ENCODE results near the gene MAP3K14.

DNA sequence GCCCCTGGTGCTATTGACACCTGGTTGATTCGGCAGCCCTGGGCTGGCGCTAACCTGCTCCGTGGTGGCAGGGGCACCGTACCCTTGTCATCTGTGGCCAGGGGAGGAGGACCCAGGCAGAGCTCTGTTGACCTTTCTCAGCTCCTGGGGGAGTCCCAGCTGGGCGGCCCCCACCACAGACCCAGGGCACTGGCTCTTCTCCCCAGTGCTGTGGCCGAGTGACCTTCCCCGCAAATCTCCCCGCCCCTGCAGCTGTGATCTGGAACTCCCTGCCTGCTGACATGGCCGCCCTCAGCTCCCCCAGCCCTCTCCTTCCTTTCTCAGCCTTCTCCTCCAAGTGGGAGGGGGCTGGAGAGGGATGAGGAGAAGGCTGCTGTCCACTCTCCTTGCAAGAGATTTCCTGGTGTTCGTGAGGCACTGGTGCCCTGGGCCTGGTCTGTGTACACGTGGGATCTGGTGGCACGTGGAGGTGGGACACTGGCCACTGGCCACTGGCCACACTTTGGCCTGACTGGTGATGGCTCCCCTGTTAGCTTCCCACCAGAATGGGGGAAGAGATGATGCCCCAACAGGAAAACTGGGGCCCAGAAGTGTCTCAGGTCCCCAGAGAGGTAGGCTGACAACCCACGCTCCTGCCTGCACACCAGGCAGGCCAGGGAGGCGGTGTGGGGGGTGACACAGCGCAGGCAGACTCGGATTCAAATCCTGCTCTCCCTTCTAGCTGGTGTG lies 87.0 kb downstream of the MAP3K14 start:
- TF ChIP-seq, protein P1, sequence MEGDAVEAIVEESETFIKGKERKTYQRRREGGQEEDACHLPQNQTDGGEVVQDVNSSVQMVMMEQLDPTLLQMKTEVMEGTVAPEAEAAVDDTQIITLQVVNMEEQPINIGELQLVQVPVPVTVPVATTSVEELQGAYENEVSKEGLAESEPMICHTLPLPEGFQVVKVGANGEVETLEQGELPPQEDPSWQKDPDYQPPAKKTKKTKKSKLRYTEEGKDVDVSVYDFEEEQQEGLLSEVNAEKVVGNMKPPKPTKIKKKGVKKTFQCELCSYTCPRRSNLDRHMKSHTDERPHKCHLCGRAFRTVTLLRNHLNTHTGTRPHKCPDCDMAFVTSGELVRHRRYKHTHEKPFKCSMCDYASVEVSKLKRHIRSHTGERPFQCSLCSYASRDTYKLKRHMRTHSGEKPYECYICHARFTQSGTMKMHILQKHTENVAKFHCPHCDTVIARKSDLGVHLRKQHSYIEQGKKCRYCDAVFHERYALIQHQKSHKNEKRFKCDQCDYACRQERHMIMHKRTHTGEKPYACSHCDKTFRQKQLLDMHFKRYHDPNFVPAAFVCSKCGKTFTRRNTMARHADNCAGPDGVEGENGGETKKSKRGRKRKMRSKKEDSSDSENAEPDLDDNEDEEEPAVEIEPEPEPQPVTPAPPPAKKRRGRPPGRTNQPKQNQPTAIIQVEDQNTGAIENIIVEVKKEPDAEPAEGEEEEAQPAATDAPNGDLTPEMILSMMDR (IDR thresholded peaks at IDR 0.05; ENCODE audit: low read depth, low read length): no peak
- no peak for TF ChIP-seq EZH2phosphoT487 (IDR thresholded peaks at IDR 0.05; ENCODE audit: low read depth)
